HepG2 (cell line): ENCODE results near the gene RHO. TPM values are rescaled to one million over a fixed set of nuclear protein-coding genes. Genes with fewer than 3 reads are reported as not detected.

Source experiments
- ATAC-seq: fragments of 200-7000 bp; cut with Tn5 transposase; 3 replicates; pipeline ENCODE4 v1.9.1; 2020; ENCODE audit warnings: mild to moderate bottlenecking, moderate library complexity
- BruUV-seq: library from RNA; stranded (reverse); fragments of 400-500 nt; replicated peaks from 2 replicates; lab custom pipeline; 2021; lab: Mats Ljungman, UMichigan
- CTCF ChIA-PET: fragments of 300-600 bp; formaldehyde crosslinking; extraction: SDS; loops from one replicate; lab custom pipeline; 2021; ENCODE audit warnings: low total read pairs, inconsistent platforms, low intra/inter-chr PET ratio; lab: Yijun Ruan, JAX
- POLR2A ChIA-PET: fragments of 350-600 bp; sonication (Branson Sonifier 250); formaldehyde crosslinking; loops from one replicate; lab custom pipeline; 2020; ENCODE audit warnings: antibody characterized with exemption, inconsistent platforms; lab: Yijun Ruan, JAX
- DNase-seq: peaks from one replicate; pipeline ENCODE4 v3.0.0-alpha.2; 2015; ENCODE audit warnings: low spot score
- FAIRE-seq: peaks from 3 replicates; lab custom pipeline; 2011; peaks lifted over from hg19 to GRCh38; lab: Jason Lieb, UNC
- H2AFZ ChIP-seq: one replicate; pipeline ENCODE4 v1.6.1; 2011; ENCODE audit warnings: low read length, inconsistent platforms
- H3K27ac ChIP-seq: fragments of 300-600 bp; 3 replicates; pipeline ENCODE4 v1.8.0; 2011; ENCODE audit warnings: mixed run types, mild to moderate bottlenecking, mixed read lengths, low read length, inconsistent platforms; ENCODE audit not compliant: insufficient read depth; ENCODE audit errors: extremely low read length
- H3K27me3 ChIP-seq, 2 experiments: fragments of 200-600 bp in 1 of 2; 2 replicates in 1 of 2; 3 replicates in 1 of 2; pipeline versions ENCODE4 v1.6.0 to v1.8.0; 2011; ENCODE audit warnings: low read length in 2 of 2, mild to moderate bottlenecking in 2 of 2, moderate library complexity in 2 of 2, inconsistent platforms in 1 of 2; ENCODE audit not compliant: insufficient read depth in 2 of 2, control insufficient read depth in 1 of 2
- H3K36me3 ChIP-seq, 2 experiments: fragments of 200-600 bp in 1 of 2; replicated peaks in 1 of 2; 2 replicates in 1 of 2; 3 replicates in 1 of 2; pipeline versions ENCODE4 v1.5.1 to v1.8.0; 2011; ENCODE audit warnings: low read length in 2 of 2, inconsistent platforms in 1 of 2; ENCODE audit not compliant: insufficient read depth in 2 of 2, control insufficient read depth in 1 of 2
- H3K4me1 ChIP-seq: 2 replicates; pipeline ENCODE4 v1.5.1; 2012; ENCODE audit warnings: low read length, inconsistent platforms; ENCODE audit not compliant: insufficient read depth
- H3K4me2 ChIP-seq: 2 replicates; pipeline ENCODE4 v1.6.0; 2011; ENCODE audit warnings: low read depth, low read length, inconsistent platforms
- H3K4me3 ChIP-seq, 3 experiments: fragments of 200-600 bp in 1 of 3; sonication (generic), shearing (Covaris generic) in 1 of 3; replicated peaks in 1 of 3; 2 replicates each; pipeline ENCODE4 v1.5.1; 2011 to 2016; ENCODE audit warnings: low read length in 3 of 3, inconsistent platforms in 2 of 3, low read depth in 2 of 3, mild to moderate bottlenecking in 2 of 3, control low read depth in 1 of 3, mixed read lengths in 1 of 3; ENCODE audit not compliant: insufficient read depth in 1 of 3
- H3K79me2 ChIP-seq: one replicate; pipeline ENCODE4 v1.6.1; 2011; ENCODE audit warnings: low read length, inconsistent platforms; ENCODE audit not compliant: insufficient read depth
- H3K9ac ChIP-seq: 2 replicates; pipeline ENCODE4 v1.6.0; 2011; ENCODE audit warnings: mild to moderate bottlenecking, low read depth, low read length, inconsistent platforms; ENCODE audit not compliant: insufficient read depth
- H3K9me3 ChIP-seq: 2 replicates; pipeline ENCODE4 v1.5.1; 2012; ENCODE audit warnings: mild to moderate bottlenecking, low read length
- H4K20me1 ChIP-seq: 2 replicates; pipeline ENCODE4 v1.6.0; 2011; ENCODE audit warnings: inconsistent platforms, mild to moderate bottlenecking, low read length, moderate library complexity; ENCODE audit not compliant: insufficient read depth
- AGO1 ChIP-seq: fragments of 200-400 bp; formaldehyde crosslinking; IDR thresholded peaks from 2 replicates; pipeline ENCODE4 v1.6.1; 2017; ENCODE audit warnings: mild to moderate bottlenecking, low read depth, low read length, moderate library complexity; ENCODE audit not compliant: poor library complexity, severe bottlenecking
- EP300 ChIP-seq, 3 experiments: sonication (generic) in 1 of 3; formaldehyde crosslinking in 1 of 3; IDR thresholded peaks; 2 replicates each; pipeline versions ENCODE4 v1.5.1 to v1.6.1; 2011 to 2020; ENCODE audit warnings: low read depth in 2 of 3, low read length in 2 of 3, borderline replicate concordance in 1 of 3, improper control_type of control experiment in 1 of 3, mild to moderate bottlenecking in 1 of 3, missing genetic modification reagents in 1 of 3, moderate library complexity in 1 of 3
- ONECUT2 ChIP-seq: sonication (generic); formaldehyde crosslinking; IDR thresholded peaks from 2 replicates; pipeline ENCODE4 v1.4.0; 2020; ENCODE audit warnings: missing genetic modification reagents
- PAX8 ChIP-seq: sonication (generic); formaldehyde crosslinking; IDR thresholded peaks from 2 replicates; pipeline ENCODE4 v1.8.0; 2022; ENCODE audit warnings: mild to moderate bottlenecking, missing genetic modification reagents, borderline replicate concordance
- PPARG ChIP-seq: conservative IDR thresholded peaks from 2 replicates; pipeline ENCODE4 v1.6.1; 2016; ENCODE audit warnings: missing biosample characterization, missing genetic modification reagents
- RFX5 ChIP-seq: IDR thresholded peaks from 2 replicates; pipeline ENCODE4 v1.6.1; 2011; ENCODE audit warnings: low read depth, low read length, improper control_type of control experiment
- SAP130 ChIP-seq: IDR thresholded peaks from 2 replicates; pipeline ENCODE4 v1.6.1; 2016; ENCODE audit warnings: low read depth
- ZNF687 ChIP-seq: sonication (generic); formaldehyde crosslinking; IDR thresholded peaks from 2 replicates; pipeline ENCODE4 v1.5.1; 2020; ENCODE audit warnings: mild to moderate bottlenecking, missing genetic modification reagents, moderate library complexity
- WGBS: methylation state at CpG from one replicate; pipeline ENCODE4 v1.1.6; 2017; ENCODE audit warnings: low lambda C conversion rate; 5-methylcytosine and 5-hydroxymethylcytosine counted together
- in situ Hi-C: cut with HindIII; loops from 2 replicates; pipeline ENCODE4 v1.10.0; 2017; ENCODE audit warnings: low pct_unique_long_range_greater_than_20kb; ENCODE audit not compliant: extremely low pct_ligation_motif_present
- intact Hi-C: fragments of 100-400 bp; cut with micrococcal nuclease; formaldehyde crosslinking; loops from one replicate; pipeline ENCODE4 v1.10.0; 2022; ENCODE audit not compliant: unreplicated experiment
- polyA plus RNA-seq, 8 experiments: library from polyadenylated mRNA; depleted of rRNA in 3 of 8; stranded (reverse) in 7 of 8; unstranded in 1 of 8; fragments of >200 nt; fragmentation: Illumina TruSeq in 4 of 8; extraction: Trizol in 4 of 8; gene quantifications; 2 replicates each; pipeline versions ENCODE4 v1.2.1 to v1.2.3, GENCODE V29; 2011 to 2016; ENCODE audit warnings: low read depth in 4 of 8, missing spikeins in 1 of 8, mixed read lengths in 1 of 8; ENCODE audit not compliant: insufficient read depth in 1 of 8
- total RNA-seq, 5 experiments: library from RNA; depleted of rRNA; stranded (reverse); fragments of >200 nt; fragmentation: Illumina TruSeq; extraction: Trizol; gene quantifications; 2 replicates each; pipeline ENCODE4 v1.2.3, GENCODE V29; 2016; ENCODE audit warnings: low read depth in 1 of 5
- TF ChIP-seq, protein P1 (sequence below): sonication (generic); formaldehyde crosslinking; conservative IDR thresholded peaks from 2 replicates; pipeline ENCODE4 v1.8.1; 2023; ENCODE audit warnings: missing genetic modification reagents

The RHO gene
- total and polyA plus RNA-seq, 2 of the 13 experiments (the other 11 are each of a cell fraction or from before 2014, with no cell fraction given), result not detected

- in situ Hi-C loops (no loop called here), intact Hi-C loops (no loop called here)
- no peak for DNase-seq
- H3K36me3 ChIP-seq, result no peaks in the 10 kb centered on the region
- H3K4me1 ChIP-seq, result peaks cover 71% of the 10 kb centered on the region
- 89% methylated on average over 7 of the region's 16 CpGs for WGBS
- H3K4me3 ChIP-seq, result no peak overlapping the region
- no peak for FAIRE-seq
- no peak overlapping the region; the same call in 1 of the 2 replicates for H3K4me2 ChIP-seq
- ChIA-PET CTCF (no interaction called here), POLR2A (interaction anchor here (2.1 to 3.6 kb wide), 4 partner anchors 10 to 64 kb away, joined by 8 to 33 read pairs (median 12); partner anchors contain the start of gene H1-8)
- no peak for TF ChIP-seq ONECUT2 (CRISPR knock-in tag)
- TF ChIP-seq ZNF687, result 0 out of 2 replicates have a peak, but pooled peaks have one; percentile 18
- H3K9me3 ChIP-seq, result no peaks in the 10 kb centered on the region
- no peak for ATAC-seq
- H2AFZ ChIP-seq, result no peak overlapping the region
- BruUV-seq, result no TSS peak
- no peak overlapping the region for H3K9ac ChIP-seq
- no peaks in the 10 kb centered on the region for H4K20me1 ChIP-seq
- no peak overlapping the region for H3K27ac ChIP-seq
- H3K79me2 ChIP-seq, result no peaks in the 10 kb centered on the region
- no peaks in the 10 kb centered on the region for H3K27me3 ChIP-seq
Measured at GRCh38 chr3:129533406-129533805, 5.0 kb downstream of the RHO start.

DNA sequence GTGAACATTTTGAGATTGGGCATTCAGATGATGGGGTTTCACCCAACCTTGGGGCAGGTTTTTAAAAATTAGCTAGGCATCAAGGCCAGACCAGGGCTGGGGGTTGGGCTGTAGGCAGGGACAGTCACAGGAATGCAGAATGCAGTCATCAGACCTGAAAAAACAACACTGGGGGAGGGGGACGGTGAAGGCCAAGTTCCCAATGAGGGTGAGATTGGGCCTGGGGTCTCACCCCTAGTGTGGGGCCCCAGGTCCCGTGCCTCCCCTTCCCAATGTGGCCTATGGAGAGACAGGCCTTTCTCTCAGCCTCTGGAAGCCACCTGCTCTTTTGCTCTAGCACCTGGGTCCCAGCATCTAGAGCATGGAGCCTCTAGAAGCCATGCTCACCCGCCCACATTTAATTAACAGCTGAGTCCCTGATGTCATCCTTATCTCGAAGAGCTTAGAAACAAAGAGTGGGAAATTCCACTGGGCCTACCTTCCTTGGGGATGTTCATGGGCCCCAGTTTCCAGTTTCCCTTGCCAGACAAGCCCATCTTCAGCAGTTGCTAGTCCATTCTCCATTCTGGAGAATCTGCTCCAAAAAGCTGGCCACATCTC is 6.1 kb downstream of the RHO start:
- peak overlapping the region; percentile 66 for H3K27ac ChIP-seq
- H3K9ac ChIP-seq, result peak overlapping the region; percentile 28
- peak overlapping the region; percentile 30 for H2AFZ ChIP-seq
- in situ Hi-C loops (no loop called here), intact Hi-C loops (no loop called here)
- peak; percentile 62 for DNase-seq
- H3K4me2 ChIP-seq, result peak overlapping the region; percentile 81
- H3K4me1 ChIP-seq, result peaks cover 79% of the 10 kb centered on the region
- H3K79me2 ChIP-seq, result no peaks in the 10 kb centered on the region
- FAIRE-seq, result peak; percentile 34
- H3K36me3 ChIP-seq, result no peaks in the 10 kb centered on the region
- no peaks in the 10 kb centered on the region for H3K9me3 ChIP-seq
- TSS peak; percentile 61 for BruUV-seq
- peak; percentile 60 for ATAC-seq
- no peaks in the 10 kb centered on the region for H4K20me1 ChIP-seq
- CTCF ChIA-PET, result no interaction called here
- 0% methylated on average over 2 of the region's 4 CpGs for WGBS
- H3K27me3 ChIP-seq, result no peaks in the 10 kb centered on the region
- peak overlapping the region; percentile 3 to 59 (median 30); a peak in 5 of 6 replicates for H3K4me3 ChIP-seq
- POLR2A ChIA-PET, result interaction anchor here (0.7 to 3.6 kb wide), 15 partner anchors 9 to 218 kb away, joined by 3 to 33 read pairs (median 6); partner anchors contain the start of gene H1-8
- TF ChIP-seq PPARG (CRISPR knock-in tag), result no peak
- TF ChIP-seq EP300 (IDR thresholded peaks at IDR 0.05; ENCODE audit: low read depth in 2 of 2, low read length in 2 of 2), result peak in 1 of 2 experiments; percentile 21; a peak in 1 of 4 replicates
- TF ChIP-seq EP300 (CRISPR knock-in tag; IDR thresholded peaks at IDR 0.05; ENCODE audit: borderline replicate concordance), result peak; percentile 36; the same call in 1 of the 2 replicates
- TF ChIP-seq, protein P1, sequence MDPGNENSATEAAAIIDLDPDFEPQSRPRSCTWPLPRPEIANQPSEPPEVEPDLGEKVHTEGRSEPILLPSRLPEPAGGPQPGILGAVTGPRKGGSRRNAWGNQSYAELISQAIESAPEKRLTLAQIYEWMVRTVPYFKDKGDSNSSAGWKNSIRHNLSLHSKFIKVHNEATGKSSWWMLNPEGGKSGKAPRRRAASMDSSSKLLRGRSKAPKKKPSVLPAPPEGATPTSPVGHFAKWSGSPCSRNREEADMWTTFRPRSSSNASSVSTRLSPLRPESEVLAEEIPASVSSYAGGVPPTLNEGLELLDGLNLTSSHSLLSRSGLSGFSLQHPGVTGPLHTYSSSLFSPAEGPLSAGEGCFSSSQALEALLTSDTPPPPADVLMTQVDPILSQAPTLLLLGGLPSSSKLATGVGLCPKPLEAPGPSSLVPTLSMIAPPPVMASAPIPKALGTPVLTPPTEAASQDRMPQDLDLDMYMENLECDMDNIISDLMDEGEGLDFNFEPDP, result 0 out of 2 replicates have a peak, but pooled peaks have one; percentile 62
- TF ChIP-seq SAP130 (CRISPR knock-in tag), result peak; percentile 47; the same call in 1 of the 2 replicates
- TF ChIP-seq PAX8 (CRISPR knock-in tag), result no peak
- TF ChIP-seq RFX5, result no peak
- TF ChIP-seq AGO1, result no peak
